ENCODE results near the gene MIA.

Gene MIA

DNA sequence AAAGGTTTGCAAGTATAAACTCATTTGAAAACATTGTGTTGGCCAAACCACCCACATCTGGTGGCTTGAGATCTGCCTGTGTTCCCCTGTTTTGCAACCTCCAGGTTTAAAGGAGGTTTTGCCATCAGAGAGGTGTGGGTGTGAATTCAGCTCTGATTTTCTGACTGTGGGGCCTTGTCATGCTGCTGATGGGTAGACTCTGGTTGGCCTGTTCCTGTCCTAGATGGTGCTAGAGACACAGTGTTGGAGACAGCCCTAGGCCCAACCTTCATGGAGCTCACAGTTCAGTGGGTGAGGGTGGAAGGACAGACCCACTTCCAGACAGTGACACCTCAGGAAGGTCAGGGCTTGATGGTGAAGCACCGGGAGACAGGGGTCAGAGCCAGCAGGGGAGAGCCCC lies 10.2 kb downstream of the MIA start:
- no peak overlapping the region for H3K9ac ChIP-seq (ENCODE audit: low read depth, low read length)
- no peaks in the 10 kb centered on the region for H3K36me3 ChIP-seq (ENCODE audit: insufficient read depth, low read depth, low read length)

GRCh38 chr19:40786060-40787037 lies 11.0 kb downstream of the MIA start:
- no peak overlapping the region for H3K27ac ChIP-seq (ENCODE audit: low read length)

More for the DNA sequence above, 10.2 kb downstream of the MIA start:
- H3K9me3 ChIP-seq (ENCODE audit: insufficient read depth, low read depth, low read length): no peaks in the 10 kb centered on the region
- no peak overlapping the region for H3K4me3 ChIP-seq (ENCODE audit: low read length)
- no peaks in the 10 kb centered on the region for H3K4me1 ChIP-seq (ENCODE audit: insufficient read depth, low read length)
- no peak overlapping the region for H3K27ac ChIP-seq (ENCODE audit: low read length)
- H3K27me3 ChIP-seq (ENCODE audit: insufficient read depth, low read length): no peaks in the 10 kb centered on the region

DNA sequence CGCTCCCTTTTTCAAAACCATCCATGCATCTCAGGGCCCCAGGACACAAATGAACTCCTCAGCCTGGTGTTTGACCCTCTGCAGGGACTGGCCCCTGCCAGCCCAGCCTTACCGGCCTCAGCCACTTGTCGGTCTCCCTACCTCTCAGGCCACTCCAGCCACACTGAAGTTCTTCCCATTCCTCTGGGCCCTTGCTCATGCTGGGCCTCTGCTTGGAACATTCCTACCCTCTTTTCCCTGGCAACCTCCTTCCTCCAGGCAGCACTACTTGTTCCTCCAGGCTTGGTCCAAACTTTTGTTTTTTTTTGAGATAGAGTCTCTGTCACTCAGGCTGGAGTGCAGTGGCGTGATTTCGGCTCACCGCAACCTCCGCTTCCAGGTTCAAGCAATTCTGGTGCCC lies 16.0 kb downstream of the MIA start:
- no peaks in the 10 kb centered on the region for H3K36me3 ChIP-seq (ENCODE audit: insufficient read depth, low read depth, low read length)
- H3K9ac ChIP-seq (ENCODE audit: low read depth, low read length): no peak overlapping the region
- no peaks in the 10 kb centered on the region for H3K9me3 ChIP-seq (ENCODE audit: insufficient read depth, low read depth, low read length)
- no peak overlapping the region for H3K27ac ChIP-seq (ENCODE audit: low read length)
- H3K27me3 ChIP-seq (ENCODE audit: insufficient read depth, low read length): no peaks in the 10 kb centered on the region
- H3K4me3 ChIP-seq (ENCODE audit: low read length): no peak overlapping the region
- no peaks in the 10 kb centered on the region for H3K4me1 ChIP-seq (ENCODE audit: insufficient read depth, low read length)

More at GRCh38 chr19:40786060-40787037, 11.0 kb downstream of the MIA start:
- Histone ChIP-seq H3K4me1 (ENCODE audit: insufficient read depth, low read length) (no peaks in the 10 kb centered on the region), H3K4me3 (ENCODE audit: low read length) (no peak overlapping the region), H3K36me3 (ENCODE audit: insufficient read depth, low read depth, low read length) (no peaks in the 10 kb centered on the region), H3K9ac (ENCODE audit: low read depth, low read length) (no peak overlapping the region), H3K27me3 (ENCODE audit: insufficient read depth, low read length) (no peaks in the 10 kb centered on the region), H3K9me3 (ENCODE audit: insufficient read depth, low read depth, low read length) (no peaks in the 10 kb centered on the region)

GRCh38 chr19:40791996-40792395 lies 16.7 kb downstream of the MIA start:
- Histone ChIP-seq H3K9ac (ENCODE audit: low read depth, low read length) (no peak overlapping the region; the same call in 1 of the 2 replicates), H3K4me3 (ENCODE audit: low read length) (no peak overlapping the region), H3K27ac (ENCODE audit: low read length) (no peak overlapping the region), H3K27me3 (ENCODE audit: insufficient read depth, low read length) (no peaks in the 10 kb centered on the region), H3K36me3 (ENCODE audit: insufficient read depth, low read depth, low read length) (no peaks in the 10 kb centered on the region), H3K9me3 (ENCODE audit: insufficient read depth, low read depth, low read length) (no peaks in the 10 kb centered on the region), H3K4me1 (ENCODE audit: insufficient read depth, low read length) (no peaks in the 10 kb centered on the region)

DNA sequence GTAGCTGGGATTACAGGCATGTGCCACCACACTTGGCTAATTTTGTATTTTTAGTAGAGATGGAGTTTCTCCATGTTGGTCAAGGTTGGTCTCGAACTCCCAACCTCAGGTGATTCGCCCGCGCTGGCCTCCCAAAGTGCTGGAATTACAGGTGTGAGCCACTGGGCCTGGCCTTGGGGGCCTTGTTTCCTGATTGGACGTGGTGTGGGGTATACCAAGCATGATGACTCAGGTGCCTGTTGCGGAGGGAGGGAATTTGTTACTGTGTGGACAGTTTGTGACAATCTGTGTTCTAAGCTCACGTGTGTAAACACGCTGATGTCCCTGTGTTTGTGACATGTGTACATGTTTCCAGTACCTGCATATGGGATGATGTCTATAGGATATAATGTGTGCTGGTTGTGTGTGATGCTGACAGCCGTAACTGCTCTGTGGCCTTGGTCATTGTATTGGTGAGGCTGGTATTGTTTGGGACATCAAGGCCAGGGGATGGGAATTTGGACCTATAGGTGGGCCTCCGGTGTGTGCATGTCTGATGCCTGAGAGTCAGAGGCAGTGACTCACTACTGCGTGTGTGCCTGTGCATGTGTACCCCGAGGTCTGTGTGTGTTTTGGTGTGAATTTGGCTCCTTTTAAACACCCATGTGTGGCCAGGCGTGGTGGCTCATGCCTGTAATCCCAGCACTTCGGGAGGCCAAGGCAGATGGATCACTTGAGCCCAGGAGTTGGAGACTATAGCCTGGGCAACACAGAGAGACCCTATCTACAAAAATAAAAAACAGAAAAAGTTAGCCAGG lies 22.0 kb downstream of the MIA start:
- H3K27ac ChIP-seq (ENCODE audit: low read length): peak overlapping the region; percentile 69
- H3K27me3 ChIP-seq (ENCODE audit: insufficient read depth, low read length): no peaks in the 10 kb centered on the region
- H3K4me1 ChIP-seq (ENCODE audit: insufficient read depth, low read length): peaks cover 10% of the 10 kb centered on the region
- no peaks in the 10 kb centered on the region for H3K9me3 ChIP-seq (ENCODE audit: insufficient read depth, low read depth, low read length)
- peaks cover 20% of the 10 kb centered on the region for H3K36me3 ChIP-seq (ENCODE audit: insufficient read depth, low read depth, low read length)
- peak overlapping the region; percentile 75; the same call in 1 of the 2 replicates for H3K4me3 ChIP-seq (ENCODE audit: low read length)
- peak overlapping the region; percentile 83; the same call in 1 of the 2 replicates for H3K9ac ChIP-seq (ENCODE audit: low read depth, low read length)

GRCh38 chr19:40797963-40798682 lies 22.8 kb downstream of the MIA start:
- Histone ChIP-seq H3K27me3 (ENCODE audit: insufficient read depth, low read length) (no peaks in the 10 kb centered on the region), H3K4me1 (ENCODE audit: insufficient read depth, low read length) (peaks cover 14% of the 10 kb centered on the region), H3K27ac (ENCODE audit: low read length) (peak overlapping the region; percentile 69), H3K9ac (ENCODE audit: low read depth, low read length) (peak overlapping the region; percentile 83), H3K9me3 (ENCODE audit: insufficient read depth, low read depth, low read length) (no peaks in the 10 kb centered on the region), H3K36me3 (ENCODE audit: insufficient read depth, low read depth, low read length) (peaks cover 27% of the 10 kb centered on the region), H3K4me3 (ENCODE audit: low read length) (peak overlapping the region; percentile 75)

DNA sequence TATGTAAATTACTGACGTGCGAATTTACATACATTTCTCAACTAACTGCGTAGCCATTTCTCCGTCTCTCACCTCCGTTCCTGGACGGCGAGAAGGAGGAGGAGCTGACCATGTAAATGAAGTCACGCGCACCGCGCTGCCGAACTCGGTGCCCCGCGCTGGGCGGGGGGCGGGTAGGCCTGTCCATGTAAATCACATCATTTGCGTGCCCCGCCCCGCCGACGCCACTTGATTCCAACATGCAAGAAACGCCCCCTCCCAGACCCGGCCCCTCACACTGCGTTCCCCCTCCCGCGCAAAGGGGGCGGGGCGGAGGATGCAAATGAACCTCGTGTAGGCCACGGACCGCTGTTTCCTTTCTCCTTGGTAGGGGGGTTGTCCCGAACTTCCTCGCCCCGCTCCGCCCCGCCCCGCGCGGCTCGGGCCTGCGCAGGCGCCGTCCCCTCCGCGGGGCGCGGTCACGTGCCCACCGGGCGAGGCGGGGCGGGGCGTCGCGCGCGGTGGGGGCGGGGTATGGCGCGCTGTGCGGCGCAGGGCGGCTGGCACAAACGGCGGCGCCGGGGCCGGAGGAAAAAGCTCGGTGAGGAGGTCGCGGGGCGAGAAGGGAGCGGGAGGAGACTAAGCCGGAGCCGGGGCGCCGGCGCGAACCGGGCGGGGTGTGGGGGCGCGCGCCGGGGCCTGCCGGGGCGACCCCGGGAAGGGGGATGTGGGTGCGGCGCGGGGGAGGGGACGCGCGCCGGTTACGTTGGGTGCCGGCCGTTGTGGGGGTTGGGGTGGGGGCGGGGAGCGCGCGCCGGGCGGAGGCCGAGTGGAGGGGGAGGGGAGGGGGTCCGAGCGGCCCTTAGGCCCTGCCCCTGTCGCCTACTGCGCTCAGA lies 23.6 kb downstream of the MIA start, which contains the start of gene EGLN2:
Gene EGLN2 (plus strand): TSS at position 509 of the 875 bp plus-strand sequence. CDS start 1,382 bp downstream, outside the sequence.
- Histone ChIP-seq H3K36me3 (ENCODE audit: insufficient read depth, low read depth, low read length) (peaks cover 35% of the 10 kb centered on the region), H3K9me3 (ENCODE audit: insufficient read depth, low read depth, low read length) (no peaks in the 10 kb centered on the region), H3K4me3 (ENCODE audit: low read length) (peak within 1 kb of the TSS; percentile 94), H3K9ac (ENCODE audit: low read depth, low read length) (peak within 1 kb of the TSS; percentile 92), H3K27ac (ENCODE audit: low read length) (peak within 1 kb of the TSS; percentile 69), H3K27me3 (ENCODE audit: insufficient read depth, low read length) (no peaks in the 10 kb centered on the region), H3K4me1 (ENCODE audit: insufficient read depth, low read length) (peaks cover 20% of the 10 kb centered on the region)

DNA sequence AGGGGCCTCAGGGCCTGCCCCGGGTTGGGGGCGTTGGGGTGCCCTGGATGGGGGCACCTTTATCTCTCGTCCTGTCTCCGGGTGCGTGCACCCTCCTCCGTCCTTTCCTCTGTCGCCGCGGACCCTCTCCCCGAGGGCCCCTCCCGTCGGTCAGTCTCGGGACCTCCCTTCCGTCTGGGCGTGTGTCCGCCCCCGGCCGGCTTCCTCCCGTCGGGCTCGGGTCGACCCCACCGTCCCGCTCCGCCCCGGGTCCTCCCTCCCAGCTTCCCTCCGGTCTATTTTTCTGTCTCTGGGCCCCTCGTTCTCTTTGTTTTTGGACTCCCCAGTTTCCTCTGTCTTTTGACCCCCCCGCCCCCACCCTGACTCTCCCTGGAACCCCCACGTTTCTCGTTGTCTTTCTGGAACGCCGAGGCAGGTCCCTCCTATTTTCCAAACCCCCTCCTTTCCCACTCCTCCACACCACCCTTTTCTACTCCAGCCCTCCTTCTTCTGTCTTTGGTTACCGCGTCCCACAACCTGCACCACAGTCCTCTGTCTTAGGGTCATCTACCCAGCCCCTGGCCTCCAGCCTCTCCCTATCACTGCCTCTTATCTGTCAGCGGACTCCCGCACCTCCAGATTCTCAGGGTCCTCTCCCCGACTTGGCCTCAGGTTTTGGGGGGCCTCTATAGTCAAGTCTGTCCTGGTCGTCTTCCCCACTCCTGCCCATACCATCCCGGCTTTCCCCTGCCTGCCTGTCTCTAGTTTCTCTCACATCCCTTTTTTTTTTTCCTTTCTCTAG lies 24.4 kb downstream of the MIA start:
- peak overlapping the region; percentile 94 for H3K4me3 ChIP-seq (ENCODE audit: low read length)
- H3K9me3 ChIP-seq (ENCODE audit: insufficient read depth, low read depth, low read length): no peaks in the 10 kb centered on the region
- H3K27ac ChIP-seq (ENCODE audit: low read length): no peak overlapping the region
- peak overlapping the region; percentile 92; the same call in 1 of the 2 replicates for H3K9ac ChIP-seq (ENCODE audit: low read depth, low read length)
- peaks cover 21% of the 10 kb centered on the region for H3K4me1 ChIP-seq (ENCODE audit: insufficient read depth, low read length)
- no peaks in the 10 kb centered on the region for H3K27me3 ChIP-seq (ENCODE audit: insufficient read depth, low read length)
- H3K36me3 ChIP-seq (ENCODE audit: insufficient read depth, low read depth, low read length): peaks cover 42% of the 10 kb centered on the region

GRCh38 chr19:40800339-40800996 lies 25.1 kb downstream of the MIA start:
- Histone ChIP-seq H3K27me3 (ENCODE audit: insufficient read depth, low read length) (no peaks in the 10 kb centered on the region), H3K27ac (ENCODE audit: low read length) (no peak overlapping the region), H3K4me1 (ENCODE audit: insufficient read depth, low read length) (peaks cover 21% of the 10 kb centered on the region), H3K9ac (ENCODE audit: low read depth, low read length) (peak overlapping the region; percentile 92; the same call in 1 of the 2 replicates), H3K4me3 (ENCODE audit: low read length) (peak overlapping the region; percentile 94), H3K9me3 (ENCODE audit: insufficient read depth, low read depth, low read length) (no peaks in the 10 kb centered on the region), H3K36me3 (ENCODE audit: insufficient read depth, low read depth, low read length) (peaks cover 50% of the 10 kb centered on the region)
